Measurements from ENCODE around the gene CCL16. TPM values are rescaled to one million over a fixed set of nuclear protein-coding genes. Genes with fewer than 3 reads are reported as not detected.
"Not testable (repeated sequence)": the region's sequence is repeated elsewhere in the genome, so short reads cannot be mapped to it uniquely, and the experiment has no call there.

Gene CCL16
- total RNA-seq, 3 donors from 2014 or later = not detected

- H3K9me3 Mint-ChIP-seq = no peaks in the 10 kb centered on the region
- H3K4me3 Mint-ChIP-seq = no peak within 1 kb of the TSS
- H3K36me3 Mint-ChIP-seq (ENCODE audit: insufficient read depth) = no peaks in the 10 kb centered on the region
- DNase-seq (no peak), ATAC-seq (no peak)
- peaks cover 6% of the 10 kb centered on the region for H3K4me1 Mint-ChIP-seq (ENCODE audit: low read depth)
- H3K27me3 Mint-ChIP-seq (ENCODE audit: low read depth) = peaks cover 3% of the 10 kb centered on the region
Measured at GRCh38 chr17:36001110-36001771, 19.9 kb upstream of the CCL16 start, which contains the start of gene CCL15. Gene CCL15 (minus strand): TSS chr17:36001553. CDS start chr17:36001492, 61 bp downstream.

- no peaks in the 10 kb centered on the region for H3K9me3 Mint-ChIP-seq
- H3K4me1 Mint-ChIP-seq (ENCODE audit: low read depth) = peaks cover 6% of the 10 kb centered on the region
- H3K27me3 Mint-ChIP-seq (ENCODE audit: low read depth) = peaks cover 3% of the 10 kb centered on the region
- H3K36me3 Mint-ChIP-seq (ENCODE audit: insufficient read depth) = no peaks in the 10 kb centered on the region
- no peak for DNase-seq
- H3K4me3 Mint-ChIP-seq = no peak overlapping the region
- ATAC-seq = no peak
Measured at GRCh38 chr17:36000732-36001109, 19.4 kb upstream of the CCL16 start.

GRCh38 chr17:35998756-35999155 lies 17.5 kb upstream of the CCL16 start:
- no peak for DNase-seq
- H3K4me1 Mint-ChIP-seq (ENCODE audit: low read depth) = no peaks in the 10 kb centered on the region

GRCh38 chr17:35998018-35998545 lies 16.8 kb upstream of the CCL16 start:
- Mint-ChIP-seq H3K4me1 (ENCODE audit: low read depth) (no peaks in the 10 kb centered on the region), H3K36me3 (ENCODE audit: insufficient read depth) (no peaks in the 10 kb centered on the region), H3K9me3 (no peaks in the 10 kb centered on the region), H3K27me3 (ENCODE audit: low read depth) (peaks cover 5% of the 10 kb centered on the region), H3K4me3 (no peak overlapping the region)
- DNase-seq (no peak), ATAC-seq (no peak)

More at GRCh38 chr17:35998756-35999155, 17.5 kb upstream of the CCL16 start:
- Mint-ChIP-seq H3K27me3 (ENCODE audit: low read depth) (peaks cover 5% of the 10 kb centered on the region), H3K9me3 (no peaks in the 10 kb centered on the region), H3K36me3 (ENCODE audit: insufficient read depth) (no peaks in the 10 kb centered on the region), H3K4me3 (no peak overlapping the region)
- no peak for ATAC-seq

GRCh38 chr17:35995346-35995745 lies 14.0 kb upstream of the CCL16 start:
- peaks cover 17% of the 10 kb centered on the region for H3K27me3 Mint-ChIP-seq (ENCODE audit: low read depth)
- not testable (repeated sequence) for H3K36me3 Mint-ChIP-seq (ENCODE audit: insufficient read depth)

GRCh38 chr17:35991075-35991474 lies 9.8 kb upstream of the CCL16 start:
- Mint-ChIP-seq H3K9me3 (peaks cover 3% of the 10 kb centered on the region), H3K27me3 (ENCODE audit: low read depth) (peaks cover 15% of the 10 kb centered on the region), H3K4me3 (no peak overlapping the region), H3K4me1 (ENCODE audit: low read depth) (no peaks in the 10 kb centered on the region), H3K36me3 (ENCODE audit: insufficient read depth) (no peaks in the 10 kb centered on the region)
- DNase-seq (no peak), ATAC-seq (no peak)

More at GRCh38 chr17:35995346-35995745, 14.0 kb upstream of the CCL16 start:
- H3K9me3 Mint-ChIP-seq; DNase-seq; ATAC-seq; H3K4me1 Mint-ChIP-seq (ENCODE audit: low read depth); H3K4me3 Mint-ChIP-seq: not testable (repeated sequence)

GRCh38 chr17:35988164-35988563 lies 6.9 kb upstream of the CCL16 start:
- no peak for ATAC-seq
- Mint-ChIP-seq H3K4me1 (ENCODE audit: low read depth) (no peaks in the 10 kb centered on the region), H3K9me3 (peaks cover 3% of the 10 kb centered on the region), H3K27me3 (ENCODE audit: low read depth) (peaks cover 12% of the 10 kb centered on the region), H3K36me3 (ENCODE audit: insufficient read depth) (no peaks in the 10 kb centered on the region), H3K4me3 (no peak overlapping the region)
- DNase-seq = no peak

- H3K27me3 Mint-ChIP-seq (ENCODE audit: low read depth) = peaks cover under 1% of the 10 kb centered on the region
- DNase-seq (no peak), ATAC-seq (no peak)
- H3K9me3 Mint-ChIP-seq = peaks cover 3% of the 10 kb centered on the region
- no peaks in the 10 kb centered on the region for H3K4me1 Mint-ChIP-seq (ENCODE audit: low read depth)
- no peak within 1 kb of the TSS for H3K4me3 Mint-ChIP-seq
- no peaks in the 10 kb centered on the region for H3K36me3 Mint-ChIP-seq (ENCODE audit: insufficient read depth)
Measured at GRCh38 chr17:35986643-35987042, 5.3 kb upstream of the CCL16 start, which contains the start of gene CCL14. Gene CCL14 (minus strand): TSS chr17:35986729. CDS start chr17:35986649, 80 bp downstream.

GRCh38 chr17:35984140-35984539 lies 2.8 kb upstream of the CCL16 start:
- Mint-ChIP-seq H3K9me3 (no peaks in the 10 kb centered on the region), H3K27me3 (ENCODE audit: low read depth) (no peaks in the 10 kb centered on the region), H3K36me3 (ENCODE audit: insufficient read depth) (no peaks in the 10 kb centered on the region), H3K4me1 (ENCODE audit: low read depth) (no peaks in the 10 kb centered on the region), H3K4me3 (no peak overlapping the region)
- DNase-seq (no peak), ATAC-seq (no peak)

GRCh38 chr17:35982409-35983191 lies 1.3 kb upstream of the CCL16 start:
- DNase-seq = no peak
- Mint-ChIP-seq H3K4me3 (no peak overlapping the region), H3K9me3 (no peaks in the 10 kb centered on the region), H3K4me1 (ENCODE audit: low read depth) (no peaks in the 10 kb centered on the region), H3K36me3 (ENCODE audit: insufficient read depth) (no peaks in the 10 kb centered on the region), H3K27me3 (ENCODE audit: low read depth) (peaks cover 3% of the 10 kb centered on the region)
- no peak for ATAC-seq

- Mint-ChIP-seq H3K4me1 (ENCODE audit: low read depth) (no peaks in the 10 kb centered on the region), H3K9me3 (no peaks in the 10 kb centered on the region), H3K36me3 (ENCODE audit: insufficient read depth) (no peaks in the 10 kb centered on the region), H3K27me3 (ENCODE audit: low read depth) (peaks cover 3% of the 10 kb centered on the region), H3K4me3 (no peak overlapping the region)
- ATAC-seq = no peak
- no peak for DNase-seq
Measured at GRCh38 chr17:35981908-35982330, 622 bp upstream of the CCL16 start.

- no peak overlapping the region for H3K4me3 Mint-ChIP-seq
- H3K27me3 Mint-ChIP-seq (ENCODE audit: low read depth) = peaks cover 6% of the 10 kb centered on the region
- DNase-seq (no peak), ATAC-seq (no peak)
- no peaks in the 10 kb centered on the region for H3K36me3 Mint-ChIP-seq (ENCODE audit: insufficient read depth)
- H3K4me1 Mint-ChIP-seq (ENCODE audit: low read depth) = peaks cover 4% of the 10 kb centered on the region
- H3K9me3 Mint-ChIP-seq = no peaks in the 10 kb centered on the region
Measured at GRCh38 chr17:35978346-35978745, 3.0 kb downstream of the CCL16 start.

GRCh38 chr17:35977509-35977908 lies 3.8 kb downstream of the CCL16 start:
- Mint-ChIP-seq H3K27me3 (ENCODE audit: low read depth) (peaks cover 6% of the 10 kb centered on the region), H3K9me3 (no peaks in the 10 kb centered on the region), H3K36me3 (ENCODE audit: insufficient read depth) (no peaks in the 10 kb centered on the region), H3K4me1 (ENCODE audit: low read depth) (peaks cover 4% of the 10 kb centered on the region), H3K4me3 (no peak overlapping the region)
- no peak for DNase-seq
- no peak for ATAC-seq

- Mint-ChIP-seq H3K27me3 (ENCODE audit: low read depth) (peaks cover 6% of the 10 kb centered on the region), H3K4me1 (ENCODE audit: low read depth) (peaks cover 6% of the 10 kb centered on the region), H3K9me3 (no peaks in the 10 kb centered on the region), H3K4me3 (no peak overlapping the region), H3K36me3 (ENCODE audit: insufficient read depth) (no peaks in the 10 kb centered on the region)
- DNase-seq = no peak
- no peak for ATAC-seq
Measured at GRCh38 chr17:35973333-35974260, 7.7 kb downstream of the CCL16 start.
